Lower leg skin (tissue), 3 donors: Measurements from ENCODE around the gene MAP1LC3B2.

Experiments
- CTCF ChIP-seq, 3 donors: fragments of 450-650 bp; IDR thresholded peaks; one replicate each; pipeline ENCODE4 v1.5.1; 2016; ENCODE audit warnings: antibody characterized with exemption in 3 of 3, mild to moderate bottlenecking in 3 of 3, moderate library complexity in 2 of 3
- POLR2A ChIP-seq, 2 donors: fragments of 450-650 bp; IDR thresholded peaks; one replicate each; pipeline ENCODE4 v1.6.1; 2016 to 2017; ENCODE audit warnings: antibody characterized with exemption in 2 of 2, mild to moderate bottlenecking in 1 of 2, moderate library complexity in 1 of 2

- TF ChIP-seq POLR2A (IDR thresholded peaks at IDR 0.05) (no peak), CTCF (IDR thresholded peaks at IDR 0.05) (no peak)
Observed at GRCh38 chr12:116603546-116604177, 44.5 kb downstream of the MAP1LC3B2 start.
